ENCODE results near the gene SOWAHA. TPM values are rescaled to one million over a fixed set of nuclear protein-coding genes. Genes with fewer than 3 reads are reported as not detected.

Gene SOWAHA
- total RNA-seq, 1 donor from 2014 or later: 0.20 TPM

GRCh38 chr5:132764671-132765238 lies 48.3 kb upstream of the SOWAHA start:
- no peak overlapping the region for H3K27ac Mint-ChIP-seq (ENCODE audit: unreplicated experiment)
- H3K36me3 Mint-ChIP-seq (ENCODE audit: low read depth, unreplicated experiment): peaks cover 26% of the 10 kb centered on the region
- H2AFZ ChIP-seq (ENCODE audit: low read depth, low read length): no peak overlapping the region
- H4K20me1 ChIP-seq (ENCODE audit: insufficient read depth, low read length): peaks cover 44% of the 10 kb centered on the region
- no peak overlapping the region for H3K4me2 ChIP-seq (ENCODE audit: low read length)
- peaks cover 15% of the 10 kb centered on the region for H3K4me1 ChIP-seq (ENCODE audit: insufficient read depth, low read length)
- no peaks in the 10 kb centered on the region for H3K27me3 Mint-ChIP-seq (ENCODE audit: low read depth, unreplicated experiment)
- no peaks in the 10 kb centered on the region for H3K27me3 ChIP-seq (ENCODE audit: insufficient read depth, low read length)
- peaks cover 19% of the 10 kb centered on the region for H3K4me1 Mint-ChIP-seq (ENCODE audit: low read depth, unreplicated experiment)
- H3K27ac ChIP-seq (ENCODE audit: low read depth, low read length): no peak overlapping the region
- no peak for DNase-seq (ENCODE audit: low read depth)
- H3K9me3 Mint-ChIP-seq (ENCODE audit: unreplicated experiment): no peaks in the 10 kb centered on the region
- no peak overlapping the region for H3K4me3 Mint-ChIP-seq (ENCODE audit: unreplicated experiment)
- FAIRE-seq: no peak
- peaks cover 36% of the 10 kb centered on the region for H3K79me2 ChIP-seq (ENCODE audit: insufficient read depth, low read length)
- no peak overlapping the region for H3K4me3 ChIP-seq (ENCODE audit: insufficient read depth, low read depth, low read length)
- H3K9me3 ChIP-seq (ENCODE audit: insufficient read depth, low read depth, low read length): no peaks in the 10 kb centered on the region
- no peak overlapping the region for H3K9ac ChIP-seq (ENCODE audit: low read length)
- peaks cover 10% of the 10 kb centered on the region for H3K36me3 ChIP-seq (ENCODE audit: insufficient read depth, low read length)
- TF ChIP-seq EZH2 (IDR thresholded peaks at IDR 0.05; ENCODE audit: insufficient read depth, low read length) (no peak), CTCF (IDR thresholded peaks at IDR 0.05; ENCODE audit: insufficient read depth, low read depth, low read length) (no peak)

- H3K4me1 Mint-ChIP-seq (ENCODE audit: low read depth, unreplicated experiment): peaks cover 19% of the 10 kb centered on the region
- H3K9ac ChIP-seq (ENCODE audit: low read length): no peak overlapping the region
- peaks cover 8% of the 10 kb centered on the region for H3K36me3 ChIP-seq (ENCODE audit: insufficient read depth, low read length)
- peaks cover 22% of the 10 kb centered on the region for H3K36me3 Mint-ChIP-seq (ENCODE audit: low read depth, unreplicated experiment)
- TF ChIP-seq CTCF (IDR thresholded peaks at IDR 0.05; ENCODE audit: insufficient read depth, low read depth, low read length) (no peak), EZH2 (IDR thresholded peaks at IDR 0.05; ENCODE audit: insufficient read depth, low read length) (no peak)
- H3K4me1 ChIP-seq (ENCODE audit: insufficient read depth, low read length): peaks cover 15% of the 10 kb centered on the region
- no peaks in the 10 kb centered on the region for H3K27me3 ChIP-seq (ENCODE audit: insufficient read depth, low read length)
- H3K9me3 Mint-ChIP-seq (ENCODE audit: unreplicated experiment): no peaks in the 10 kb centered on the region
- H3K4me2 ChIP-seq (ENCODE audit: low read length): no peak overlapping the region
- H3K27me3 Mint-ChIP-seq (ENCODE audit: low read depth, unreplicated experiment): no peaks in the 10 kb centered on the region
- H3K27ac ChIP-seq (ENCODE audit: low read depth, low read length): no peak overlapping the region
- H3K79me2 ChIP-seq (ENCODE audit: insufficient read depth, low read length): peaks cover 40% of the 10 kb centered on the region
- H3K9me3 ChIP-seq (ENCODE audit: insufficient read depth, low read depth, low read length): no peaks in the 10 kb centered on the region
- H3K4me3 Mint-ChIP-seq (ENCODE audit: unreplicated experiment): no peak overlapping the region
- H4K20me1 ChIP-seq (ENCODE audit: insufficient read depth, low read length): peaks cover 48% of the 10 kb centered on the region
- no peak overlapping the region for H3K27ac Mint-ChIP-seq (ENCODE audit: unreplicated experiment)
- no peak overlapping the region for H3K4me3 ChIP-seq (ENCODE audit: insufficient read depth, low read depth, low read length)
- DNase-seq (ENCODE audit: low read depth) (no peak), FAIRE-seq (no peak)
- H2AFZ ChIP-seq (ENCODE audit: low read depth, low read length): no peak overlapping the region
Observed at GRCh38 chr5:132765311-132766019, 47.6 kb upstream of the SOWAHA start.

All from astrocyte (in vitro differentiated cells and primary cell).